ENCODE data around the gene TMEM170B.

DNA sequence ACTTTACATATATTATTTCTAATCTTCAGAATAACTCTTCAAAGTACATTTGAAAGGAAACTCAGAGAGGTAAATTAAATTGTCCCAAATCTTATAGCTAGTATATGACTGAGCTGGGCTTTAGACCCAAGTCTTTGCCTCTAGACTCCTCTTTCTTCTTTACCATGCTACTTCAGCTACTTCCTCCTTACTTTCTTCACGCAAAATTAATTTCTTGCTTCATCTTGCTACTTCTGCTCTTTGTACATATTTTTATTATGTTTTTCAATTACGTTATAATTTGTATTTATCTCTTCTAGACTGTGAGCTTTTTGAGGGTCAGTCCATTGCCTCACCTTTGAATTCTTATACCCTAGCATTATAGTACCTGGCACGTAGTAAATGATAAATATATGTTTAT lies 5.3 kb downstream of the TMEM170B start:
- TF ChIP-seq GABPA (IDR thresholded peaks at IDR 0.05; ENCODE audit: borderline replicate concordance, insufficient read depth, low read length): no peak
- no peak for TF ChIP-seq RFX5 (IDR thresholded peaks at IDR 0.05; ENCODE audit: borderline replicate concordance, low read depth, low read length)
- no peak for TF ChIP-seq CBX5 (IDR thresholded peaks at IDR 0.05; ENCODE audit: low read depth, low read length)
- TF ChIP-seq, protein P1, sequence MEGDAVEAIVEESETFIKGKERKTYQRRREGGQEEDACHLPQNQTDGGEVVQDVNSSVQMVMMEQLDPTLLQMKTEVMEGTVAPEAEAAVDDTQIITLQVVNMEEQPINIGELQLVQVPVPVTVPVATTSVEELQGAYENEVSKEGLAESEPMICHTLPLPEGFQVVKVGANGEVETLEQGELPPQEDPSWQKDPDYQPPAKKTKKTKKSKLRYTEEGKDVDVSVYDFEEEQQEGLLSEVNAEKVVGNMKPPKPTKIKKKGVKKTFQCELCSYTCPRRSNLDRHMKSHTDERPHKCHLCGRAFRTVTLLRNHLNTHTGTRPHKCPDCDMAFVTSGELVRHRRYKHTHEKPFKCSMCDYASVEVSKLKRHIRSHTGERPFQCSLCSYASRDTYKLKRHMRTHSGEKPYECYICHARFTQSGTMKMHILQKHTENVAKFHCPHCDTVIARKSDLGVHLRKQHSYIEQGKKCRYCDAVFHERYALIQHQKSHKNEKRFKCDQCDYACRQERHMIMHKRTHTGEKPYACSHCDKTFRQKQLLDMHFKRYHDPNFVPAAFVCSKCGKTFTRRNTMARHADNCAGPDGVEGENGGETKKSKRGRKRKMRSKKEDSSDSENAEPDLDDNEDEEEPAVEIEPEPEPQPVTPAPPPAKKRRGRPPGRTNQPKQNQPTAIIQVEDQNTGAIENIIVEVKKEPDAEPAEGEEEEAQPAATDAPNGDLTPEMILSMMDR (IDR thresholded peaks at IDR 0.05; ENCODE audit: control extremely low read depth in 1 of 3, insufficient read depth in 1 of 3, low read depth in 1 of 3, low read length in 3 of 3): no peak
- TF ChIP-seq, protein P2, sequence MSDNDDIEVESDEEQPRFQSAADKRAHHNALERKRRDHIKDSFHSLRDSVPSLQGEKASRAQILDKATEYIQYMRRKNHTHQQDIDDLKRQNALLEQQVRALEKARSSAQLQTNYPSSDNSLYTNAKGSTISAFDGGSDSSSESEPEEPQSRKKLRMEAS (IDR thresholded peaks at IDR 0.05): no peak
- TF ChIP-seq CHD2 (IDR thresholded peaks at IDR 0.05; ENCODE audit: low read length): no peak
- TF ChIP-seq ZNF274 (IDR thresholded peaks at IDR 0.05; ENCODE audit: borderline replicate concordance, extremely low read depth, low read length): no peak
- no peak for TF ChIP-seq EP300 (IDR thresholded peaks at IDR 0.05; ENCODE audit: borderline replicate concordance in 1 of 2, low read depth in 2 of 2, low read length in 2 of 2)
